HEK293 (cell line): Measurements from ENCODE around the gene PMS1.

Experiments used
- ATF2 ChIP-seq: fragments of 450-650 bp; formaldehyde crosslinking; IDR thresholded peaks from 2 replicates; pipeline ENCODE4 v1.5.1; 2016; ENCODE audit warnings: missing biosample characterization, missing genetic modification characterization, low read depth
- HIC1 ChIP-seq: fragments of 450-650 bp; formaldehyde crosslinking; IDR thresholded peaks from 2 replicates; pipeline ENCODE4 v1.5.1; 2016; ENCODE audit warnings: missing biosample characterization, missing genetic modification characterization
- SCRT2 ChIP-seq: fragments of 450-650 bp; formaldehyde crosslinking; IDR thresholded peaks from 2 replicates; pipeline ENCODE4 v1.5.1; 2016; ENCODE audit warnings: missing biosample characterization, missing genetic modification characterization
- TRIM28 ChIP-seq: IDR thresholded peaks from 2 replicates; pipeline ENCODE4 v1.6.1; 2011; ENCODE audit warnings: low read length, control low read depth, borderline replicate concordance
- TSHZ1 ChIP-seq: fragments of 450-650 bp; formaldehyde crosslinking; IDR thresholded peaks from 2 replicates; pipeline ENCODE4 v1.5.1; 2016; ENCODE audit warnings: missing biosample characterization, missing genetic modification characterization, borderline replicate concordance
- ZBTB11 ChIP-seq: fragments of 450-650 bp; formaldehyde crosslinking; conservative IDR thresholded peaks from 2 replicates; pipeline ENCODE4 v1.5.1; 2016; ENCODE audit warnings: low read depth, missing biosample characterization, missing genetic modification characterization
- ZBTB44 ChIP-seq: fragments of 450-650 bp; IDR thresholded peaks from 2 replicates; pipeline ENCODE4 v1.5.1; 2018; ENCODE audit warnings: missing biosample characterization, mild to moderate bottlenecking, missing genetic modification characterization
- ZEB2 ChIP-seq: fragments of 450-650 bp; formaldehyde crosslinking; IDR thresholded peaks from 2 replicates; pipeline ENCODE4 v1.5.1; 2016; ENCODE audit warnings: missing biosample characterization, missing genetic modification characterization
- ZIC2 ChIP-seq: fragments of 450-650 bp; formaldehyde crosslinking; IDR thresholded peaks from 2 replicates; pipeline ENCODE4 v1.5.1; 2016; ENCODE audit warnings: missing biosample characterization, missing genetic modification characterization
- ZNF174 ChIP-seq: fragments of 450-650 bp; formaldehyde crosslinking; IDR thresholded peaks from 2 replicates; pipeline ENCODE4 v1.5.0; 2017; ENCODE audit warnings: missing biosample characterization, mild to moderate bottlenecking, missing genetic modification characterization
- ZNF248 ChIP-seq: fragments of 450-650 bp; formaldehyde crosslinking; IDR thresholded peaks from 2 replicates; pipeline ENCODE4 v1.5.1; 2017; ENCODE audit warnings: missing biosample characterization, missing genetic modification characterization
- ZNF266 ChIP-seq: fragments of 450-650 bp; formaldehyde crosslinking; IDR thresholded peaks from 2 replicates; pipeline ENCODE4 v1.5.1; 2016; ENCODE audit warnings: missing biosample characterization, missing genetic modification characterization, low read depth
- ZNF423 ChIP-seq: fragments of 450-650 bp; formaldehyde crosslinking; IDR thresholded peaks from 2 replicates; pipeline ENCODE4 v1.5.1; 2016; ENCODE audit warnings: missing biosample characterization, missing genetic modification characterization
- ZNF48 ChIP-seq: fragments of 450-650 bp; formaldehyde crosslinking; IDR thresholded peaks from 2 replicates; pipeline ENCODE4 v1.5.1; 2016; ENCODE audit warnings: missing biosample characterization, missing genetic modification characterization
- ZNF513 ChIP-seq: fragments of 450-650 bp; IDR thresholded peaks from 2 replicates; pipeline ENCODE4 v1.5.1; 2018; ENCODE audit warnings: missing biosample characterization, missing genetic modification characterization
- ZNF518A ChIP-seq: fragments of 450-650 bp; formaldehyde crosslinking; conservative IDR thresholded peaks from 2 replicates; pipeline ENCODE4 v1.5.1; 2016; ENCODE audit warnings: low read depth, missing biosample characterization, missing genetic modification characterization
- ZNF561 ChIP-seq: fragments of 450-650 bp; IDR thresholded peaks from 2 replicates; pipeline ENCODE4 v1.5.1; 2018; ENCODE audit warnings: missing biosample characterization, missing genetic modification characterization, borderline replicate concordance
- ZSCAN5A ChIP-seq: fragments of 450-650 bp; formaldehyde crosslinking; IDR thresholded peaks from 2 replicates; pipeline ENCODE4 v1.5.1; 2016; ENCODE audit warnings: missing biosample characterization, missing genetic modification characterization

Gene PMS1

GRCh38 chr2:189783451-189783926 is 761 bp upstream of the PMS1 start (continued):
- TF ChIP-seq HIC1 (tag by site-specific recombination) (no peak), ZNF518A (tag by site-specific recombination) (peak; percentile 59; the same call in 1 of the 2 replicates), ZNF266 (no peak), ZNF174 (tag by site-specific recombination) (no peak), ATF2 (tag by site-specific recombination) (0 out of 2 replicates have a peak, but pooled peaks have one; percentile 42), TRIM28 (peak; percentile 57; the same call in 1 of the 2 replicates), ZEB2 (tag by site-specific recombination) (no peak), ZNF513 (tag by site-specific recombination) (no peak), ZSCAN5A (no peak), ZNF48 (tag by site-specific recombination) (no peak), ZNF248 (tag by site-specific recombination) (no peak), ZIC2 (no peak), ZNF561 (no peak), ZBTB11 (tag by site-specific recombination) (peak; percentile 79), SCRT2 (tag by site-specific recombination) (no peak), ZBTB44 (tag by site-specific recombination) (no peak), ZNF423 (no peak), TSHZ1 (tag by site-specific recombination) (no peak)
